HTERT RPE-1 (cell line): Measurements from ENCODE around the gene RBM15B.
"Not testable (repeated sequence)": the region's sequence is repeated elsewhere in the genome, so short reads cannot be mapped to it uniquely, and the experiment has no call there.

Experiments
- in situ Hi-C: fragments of 300-500 bp; cut with MboI; formaldehyde crosslinking; loops from 4 replicates; pipeline ENCODE4 v1.14.3; 2020; ENCODE audit warnings: low sequenced_read_pairs

RBM15B gene

GRCh38 chr3:51391075-51391565, at the start of gene RBM15B:
TSS of gene RBM15B (plus strand) at chr3:51391285. CDS start at chr3:51391400, 115 bp downstream.
- in situ Hi-C loops, result no loop called here

- in situ Hi-C loops, result no loop called here
Observed at GRCh38 chr3:51343918-51344687, 47.0 kb upstream of the RBM15B start.

GRCh38 chr3:51350751-51351150, 40.3 kb upstream of the RBM15B start:
- in situ Hi-C loops, result no loop called here

- in situ Hi-C loops, result no loop called here
Observed at GRCh38 chr3:51353131-51353530, 38.0 kb upstream of the RBM15B start.

GRCh38 chr3:51353691-51354090, 37.4 kb upstream of the RBM15B start:
- in situ Hi-C loops, result no loop called here

- in situ Hi-C loops, result no loop called here
Observed at GRCh38 chr3:51354172-51354571, 36.9 kb upstream of the RBM15B start.

GRCh38 chr3:51354731-51355615, 36.1 kb upstream of the RBM15B start:
- in situ Hi-C loops, result no loop called here

GRCh38 chr3:51355891-51356578, 35.0 kb upstream of the RBM15B start:
- in situ Hi-C loops, result no loop called here

GRCh38 chr3:51357856-51358255, 33.2 kb upstream of the RBM15B start:
- in situ Hi-C loops, result no loop called here

- in situ Hi-C loops, result no loop called here
Observed at GRCh38 chr3:51358981-51359380, 32.1 kb upstream of the RBM15B start.

GRCh38 chr3:51360806-51361205, 30.3 kb upstream of the RBM15B start:
- in situ Hi-C loops, result no loop called here

- in situ Hi-C loops, result no loop called here
Observed at GRCh38 chr3:51361746-51362145, 29.3 kb upstream of the RBM15B start.

GRCh38 chr3:51362476-51362875, 28.6 kb upstream of the RBM15B start:
- in situ Hi-C loops, result no loop called here

- in situ Hi-C loops, result not testable (repeated sequence)
Observed at GRCh38 chr3:51368276-51368675, 22.8 kb upstream of the RBM15B start.

GRCh38 chr3:51371943-51372557, 19.0 kb upstream of the RBM15B start:
- in situ Hi-C loops, result no loop called here

- in situ Hi-C loops, result no loop called here
Observed at GRCh38 chr3:51373658-51374421, 17.2 kb upstream of the RBM15B start.

- in situ Hi-C loops, result no loop called here
Observed at GRCh38 chr3:51374456-51374855, 16.6 kb upstream of the RBM15B start.

- in situ Hi-C loops, result no loop called here
Observed at GRCh38 chr3:51375136-51375535, 15.9 kb upstream of the RBM15B start.

GRCh38 chr3:51375571-51375970, 15.5 kb upstream of the RBM15B start:
- in situ Hi-C loops, result no loop called here

GRCh38 chr3:51378065-51378464, 13.0 kb upstream of the RBM15B start:
- in situ Hi-C loops, result no loop called here
